Esophagus muscularis mucosa (tissue), 4 donors: Measurements from ENCODE around the gene CAPZB. TPM values are rescaled to one million over a fixed set of nuclear protein-coding genes. Genes with fewer than 3 reads are reported as not detected.

Source experiments
- DNase-seq: peaks from one replicate; pipeline ENCODE4 v3.0.0-alpha.2; 2017; ENCODE audit errors: extremely low spot score
- H3K27ac ChIP-seq, 4 donors: fragments of 200-600 bp; sonication (generic); replicated peaks in 1 of 4; 1 replicate in 3 of 4; 2 replicates in 1 of 4; pipeline ENCODE4 v1.5.1; 2016 to 2019; ENCODE audit warnings: mild to moderate bottlenecking in 1 of 4
- H3K27me3 ChIP-seq, 4 donors: fragments of 200-600 bp; sonication (generic); one replicate each; pipeline versions ENCODE4 v1.5.1 to v1.6.0; 2016 to 2019
- H3K36me3 ChIP-seq, 4 donors: fragments of 200-600 bp; sonication (generic); one replicate each; pipeline ENCODE4 v1.5.1; 2016 to 2019
- H3K4me1 ChIP-seq, 4 donors: fragments of 200-600 bp; sonication (generic); one replicate each; pipeline ENCODE4 v1.5.1; 2016 to 2019
- H3K4me3 ChIP-seq, 4 donors: fragments of 200-600 bp; sonication (generic); 1 replicate in 2 of 4; 2 replicates in 2 of 4; pipeline ENCODE4 v1.5.1; 2016 to 2019; ENCODE audit warnings: mild to moderate bottlenecking in 4 of 4, moderate library complexity in 1 of 4
- H3K9me3 ChIP-seq, 4 donors: fragments of 200-600 bp; sonication (generic); 1 replicate in 3 of 4; 2 replicates in 1 of 4; pipeline ENCODE4 v1.5.1; 2016 to 2019
- CTCF ChIP-seq, 3 experiments: fragments of 200-600 bp in 2 of 3; fragments of 450-650 bp in 1 of 3; sonication (generic) in 2 of 3; IDR thresholded peaks; one replicate each; pipeline ENCODE4 v1.5.1; 2017 to 2019; ENCODE audit warnings: antibody characterized with exemption in 3 of 3, mild to moderate bottlenecking in 2 of 3, moderate library complexity in 1 of 3
- EP300 ChIP-seq: sonication (generic); formaldehyde crosslinking; IDR thresholded peaks from one replicate; pipeline ENCODE4 v1.6.1; 2017; ENCODE audit warnings: antibody characterized with exemption
- POLR2A ChIP-seq: fragments of 450-650 bp; IDR thresholded peaks from one replicate; pipeline ENCODE4 v1.6.1; 2017; ENCODE audit warnings: antibody characterized with exemption, moderate library complexity, mild to moderate bottlenecking, low read depth
- POLR2AphosphoS5 ChIP-seq, 2 donors: sonication (generic); formaldehyde crosslinking; IDR thresholded peaks; one replicate each; pipeline ENCODE4 v1.6.1; 2017; ENCODE audit warnings: antibody characterized with exemption in 2 of 2
- WGBS: methylation state at CpG from one replicate; pipeline ENCODE4 v1.1.5; 2018; 5-methylcytosine and 5-hydroxymethylcytosine counted together
- intact Hi-C: fragments of 100-400 bp; cut with DNase I; formaldehyde crosslinking; loops from one replicate; pipeline ENCODE4 v1.15.1; 2023
- total RNA-seq, 4 donors: library from RNA; depleted of rRNA; stranded (reverse); fragments of >200 nt; gene quantifications; one replicate each; pipeline versions ENCODE4 v1.1.0 to v1.2.1, GENCODE V29; 2016

Gene CAPZB
- total RNA-seq, 4 donors from 2014 or later: 186 to 261 (median 203) TPM

DNA sequence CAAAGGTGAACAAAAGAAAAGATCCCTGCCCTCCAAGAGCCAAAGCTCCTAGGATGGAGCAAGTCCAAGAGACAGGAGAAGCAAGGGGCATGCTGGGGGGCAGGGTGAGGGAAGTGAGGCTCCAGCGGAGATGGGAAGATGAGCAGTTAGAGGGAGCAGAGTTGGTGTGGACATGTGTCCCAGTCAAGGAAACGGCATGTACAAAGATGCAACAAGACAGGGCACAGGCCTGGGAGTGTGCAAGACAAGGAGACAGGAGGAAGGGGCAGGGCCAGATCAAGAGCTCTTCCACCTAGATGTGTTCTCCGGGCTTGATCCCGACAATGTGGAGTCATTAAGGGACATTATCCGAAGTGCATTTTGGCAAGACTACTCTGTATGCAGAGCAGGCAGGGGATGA, 82.1 kb downstream of the CAPZB start:
- intact Hi-C loops: no loop called here
- no peaks in the 10 kb centered on the region for H3K27me3 ChIP-seq
- H3K4me1 ChIP-seq: peaks cover 82 to 100% (median 100%) of the 10 kb centered on the region in 4 donors
- 61% methylated on average over 5 of the region's 5 CpGs for WGBS
- H3K36me3 ChIP-seq: no peaks in the 10 kb centered on the region
- H3K9me3 ChIP-seq: no peaks in the 10 kb centered on the region
- H3K27ac ChIP-seq: peak overlapping the region; percentile 88 to 97 (median 92)
- no peak for TF ChIP-seq EP300
- peak; percentile 52 to 64 for TF ChIP-seq POLR2AphosphoS5 (IDR thresholded peaks at IDR 0.05)
- TF ChIP-seq POLR2A: no peak
- TF ChIP-seq CTCF (IDR thresholded peaks at IDR 0.05): no peak
- DNase-seq: no peak
- peak overlapping the region in 2 of 4 donors; percentile 27 to 38 for H3K4me3 ChIP-seq

- Histone ChIP-seq H3K27ac (peak overlapping the region; percentile 88 to 97 (median 92)), H3K36me3 (no peaks in the 10 kb centered on the region), H3K27me3 (no peaks in the 10 kb centered on the region), H3K4me3 (peak overlapping the region in 2 of 4 donors; percentile 1 to 38), H3K9me3 (no peaks in the 10 kb centered on the region), H3K4me1 (peaks cover 75 to 100% (median 99%) of the 10 kb centered on the region in 4 donors)
- peak in 1 of 2 donors; percentile 53 for TF ChIP-seq POLR2AphosphoS5 (IDR thresholded peaks at IDR 0.05)
- no peak for TF ChIP-seq POLR2A
- 69% methylated on average over 7 of the region's 7 CpGs for WGBS
- no peak for DNase-seq
- intact Hi-C loops: no loop called here
These were observed 83.1 kb downstream of the CAPZB start for GRCh38 chr1:19402031-19402813.

GRCh38 chr1:19401535-19401889, 83.8 kb downstream of the CAPZB start:
- intact Hi-C loops: no loop called here
- DNase-seq: no peak
- TF ChIP-seq EP300: no peak
- no peak for TF ChIP-seq POLR2AphosphoS5 (IDR thresholded peaks at IDR 0.05)
- TF ChIP-seq POLR2A: no peak
- TF ChIP-seq CTCF (IDR thresholded peaks at IDR 0.05): no peak
- WGBS: 44% methylated on average over 3 of the region's 3 CpGs
- H3K9me3 ChIP-seq: no peaks in the 10 kb centered on the region
- H3K4me1 ChIP-seq: peaks cover 75 to 93% (median 92%) of the 10 kb centered on the region in 4 donors
- H3K36me3 ChIP-seq: no peaks in the 10 kb centered on the region
- H3K27me3 ChIP-seq: no peaks in the 10 kb centered on the region
- H3K4me3 ChIP-seq: peak overlapping the region in 2 of 4 donors; percentile 11 to 13
- peak overlapping the region; percentile 88 to 97 (median 92) for H3K27ac ChIP-seq

GRCh38 chr1:19400875-19401534, 84.3 kb downstream of the CAPZB start:
- peak overlapping the region; percentile 88 to 97 (median 92) for H3K27ac ChIP-seq
- H3K9me3 ChIP-seq: no peaks in the 10 kb centered on the region
- 61% methylated on average over 7 of the region's 7 CpGs for WGBS
- intact Hi-C loops: no loop called here
- TF ChIP-seq CTCF (IDR thresholded peaks at IDR 0.05) (peak in 1 of 3 experiments; percentile 16), POLR2AphosphoS5 (IDR thresholded peaks at IDR 0.05) (no peak)
- no peak for DNase-seq
- no peaks in the 10 kb centered on the region for H3K27me3 ChIP-seq
- peaks cover 0 to 3% (median 1%) of the 10 kb centered on the region in 4 donors for H3K36me3 ChIP-seq
- peaks cover 70 to 93% (median 92%) of the 10 kb centered on the region in 4 donors for H3K4me1 ChIP-seq
- H3K4me3 ChIP-seq: peak overlapping the region in 2 of 4 donors; percentile 11 to 13

GRCh38 chr1:19400192-19400611, 85.1 kb downstream of the CAPZB start:
- TF ChIP-seq CTCF (IDR thresholded peaks at IDR 0.05): no peak
- TF ChIP-seq POLR2A: no peak
- peak; percentile 40 to 77 for TF ChIP-seq POLR2AphosphoS5 (IDR thresholded peaks at IDR 0.05)
- TF ChIP-seq EP300: no peak
- peaks cover 65 to 93% (median 92%) of the 10 kb centered on the region in 4 donors for H3K4me1 ChIP-seq
- H3K36me3 ChIP-seq: peaks cover 0 to 7% (median 5%) of the 10 kb centered on the region in 4 donors
- 54% methylated on average over 11 of the region's 11 CpGs for WGBS
- no peak overlapping the region for H3K4me3 ChIP-seq
- H3K27ac ChIP-seq: peak overlapping the region; percentile 88 to 97 (median 92)
- DNase-seq: no peak
- intact Hi-C loops: no loop called here
- no peaks in the 10 kb centered on the region for H3K27me3 ChIP-seq
- no peaks in the 10 kb centered on the region for H3K9me3 ChIP-seq
